ENCODE measurements around the gene RAPGEF4. TPM values are rescaled to one million over a fixed set of nuclear protein-coding genes. Genes with fewer than 3 reads are reported as not detected.
A peak's percentile ranks its signal among the peaks of the same experiment; 100 is the strongest.

The RAPGEF4 gene
- total RNA-seq, 6 experiments from 2014 or later: 9.5 to 18.4 (median 14.7) TPM

GRCh38 chr2:172711110-172711509 lies 24.5 kb upstream of the RAPGEF4 start:
- intact Hi-C loops (cut with DNase I): no loop called here
- Histone ChIP-seq H3K4me1 (no peaks in the 10 kb centered on the region), H3K27ac (no peak overlapping the region), H3K36me3 (no peaks in the 10 kb centered on the region), H3K4me3 (no peak overlapping the region), H3K27me3 (no peaks in the 10 kb centered on the region), H3K9me3 (no peaks in the 10 kb centered on the region)
- DNase-seq: no peak
- no peak for ATAC-seq
- no peak for TF ChIP-seq POLR2A (IDR thresholded peaks at IDR 0.05)
- WGBS (ENCODE audit: insufficient coverage, low coverage, low lambda C conversion rate, missing lambda C conversion rate): 50% methylated on average over 1 of the region's 1 CpG

GRCh38 chr2:172712251-172712650 lies 23.4 kb upstream of the RAPGEF4 start:
- no peaks in the 10 kb centered on the region for H3K36me3 ChIP-seq
- no peak overlapping the region for H3K4me3 ChIP-seq
- peak in 1 of 4 donors; percentile 25 for ATAC-seq
- no peak overlapping the region for H3K27ac ChIP-seq
- no peaks in the 10 kb centered on the region for H3K27me3 ChIP-seq
- no peaks in the 10 kb centered on the region for H3K4me1 ChIP-seq
- no peaks in the 10 kb centered on the region for H3K9me3 ChIP-seq
- no peak for TF ChIP-seq POLR2A (IDR thresholded peaks at IDR 0.05)
- no peak for TF ChIP-seq CTCF (IDR thresholded peaks at IDR 0.05)
- WGBS (ENCODE audit: insufficient coverage, low coverage, low lambda C conversion rate, missing lambda C conversion rate): 74% methylated on average over 10 of the region's 13 CpGs
- DNase-seq: no peak
- intact Hi-C loops (cut with DNase I): no loop called here

- TF ChIP-seq POLR2A (IDR thresholded peaks at IDR 0.05): no peak
- no peak for TF ChIP-seq CTCF (IDR thresholded peaks at IDR 0.05)
- Histone ChIP-seq H3K27me3 (no peaks in the 10 kb centered on the region), H3K4me1 (no peaks in the 10 kb centered on the region), H3K9me3 (no peaks in the 10 kb centered on the region), H3K27ac (no peak overlapping the region), H3K36me3 (no peaks in the 10 kb centered on the region), H3K4me3 (no peak overlapping the region)
- no peak for DNase-seq
- intact Hi-C loops (cut with DNase I): no loop called here
- 78% methylated on average over 5 of the region's 16 CpGs for WGBS (ENCODE audit: insufficient coverage, low coverage, low lambda C conversion rate, missing lambda C conversion rate)
- ATAC-seq: no peak
Observed at GRCh38 chr2:172713365-172713875, 22.2 kb upstream of the RAPGEF4 start.

GRCh38 chr2:172722481-172722880 lies 13.2 kb upstream of the RAPGEF4 start:
- intact Hi-C loops (cut with DNase I): no loop called here
- no peaks in the 10 kb centered on the region for H3K36me3 ChIP-seq
- WGBS (ENCODE audit: insufficient coverage, low coverage, low lambda C conversion rate, missing lambda C conversion rate): 54% methylated on average over 2 of the region's 2 CpGs
- H3K4me3 ChIP-seq: no peak overlapping the region
- ATAC-seq: peak in 1 of 4 donors; percentile 28
- peaks cover 0 to 12% (median 7%) of the 10 kb centered on the region in 4 donors for H3K4me1 ChIP-seq
- no peaks in the 10 kb centered on the region for H3K9me3 ChIP-seq
- H3K27me3 ChIP-seq: no peaks in the 10 kb centered on the region
- H3K27ac ChIP-seq: no peak overlapping the region
- DNase-seq: no peak
- no peak for TF ChIP-seq CTCF (IDR thresholded peaks at IDR 0.05)
- no peak for TF ChIP-seq POLR2A (IDR thresholded peaks at IDR 0.05)

GRCh38 chr2:172723286-172723685 lies 12.4 kb upstream of the RAPGEF4 start:
- no peaks in the 10 kb centered on the region for H3K36me3 ChIP-seq
- H3K27ac ChIP-seq: no peak overlapping the region
- H3K9me3 ChIP-seq: no peaks in the 10 kb centered on the region
- no peak overlapping the region for H3K4me3 ChIP-seq
- no peaks in the 10 kb centered on the region for H3K27me3 ChIP-seq
- TF ChIP-seq CTCF (IDR thresholded peaks at IDR 0.05): no peak
- TF ChIP-seq POLR2A (IDR thresholded peaks at IDR 0.05): no peak
- DNase-seq (no peak), ATAC-seq (no peak)
- peaks cover 0 to 12% (median 7%) of the 10 kb centered on the region in 4 donors for H3K4me1 ChIP-seq
- intact Hi-C loops (cut with DNase I): no loop called here
